Measurements from ENCODE around the gene GSTP1. TPM values are rescaled to one million over a fixed set of nuclear protein-coding genes. Genes with fewer than 3 reads are reported as not detected.

GSTP1 gene
- total RNA-seq, 1 experiment from 2014 or later, result 570 TPM

GRCh38 chr11:67606492-67607295 is 23.1 kb downstream of the GSTP1 start, which contains the start of gene NDUFV1:
NDUFV1 (plus strand) TSS chr11:67606936; CDS start chr11:67607005, 69 bp downstream.
- Histone ChIP-seq H3K9me3 (ENCODE audit: control insufficient read depth, insufficient read depth, low read depth, low read length) (no peaks in the 10 kb centered on the region), H3K27me3 (ENCODE audit: control insufficient read depth, insufficient read depth, low read length) (no peaks in the 10 kb centered on the region), H3K36me3 (ENCODE audit: control insufficient read depth, insufficient read depth, low read length) (no peaks in the 10 kb centered on the region; the same call in 1 of the 2 replicates), H3K27ac (ENCODE audit: low read length) (peak within 1 kb of the TSS; percentile 84), H3K4me1 (ENCODE audit: control insufficient read depth, insufficient read depth, low read length) (peaks cover 11% of the 10 kb centered on the region), H3K4me3 (ENCODE audit: low read depth in 2 of 2, low read length in 2 of 2) (peak within 1 kb of the TSS; percentile 95 to 99)
- POLR2A ChIA-PET, result no interaction called here
- intact Hi-C loops (cut with micrococcal nuclease; ENCODE audit: unreplicated experiment) (no loop called here), in situ Hi-C loops (cut with HindIII; ENCODE audit: low pct_unique_long_range_greater_than_20kb, low sequenced_read_pairs) (no loop called here)
- CTCF ChIA-PET, result interaction anchor here (0.6 to 1.5 kb wide), 2 partner anchors 8 to 63 kb away, joined by 5 to 11 read pairs; no protein-coding TSS in a partner anchor
- DNase-seq (ENCODE audit: low read depth, low spot score) (peak; percentile 72), ATAC-seq (peak; percentile 100)
- TF ChIP-seq, protein P1, sequence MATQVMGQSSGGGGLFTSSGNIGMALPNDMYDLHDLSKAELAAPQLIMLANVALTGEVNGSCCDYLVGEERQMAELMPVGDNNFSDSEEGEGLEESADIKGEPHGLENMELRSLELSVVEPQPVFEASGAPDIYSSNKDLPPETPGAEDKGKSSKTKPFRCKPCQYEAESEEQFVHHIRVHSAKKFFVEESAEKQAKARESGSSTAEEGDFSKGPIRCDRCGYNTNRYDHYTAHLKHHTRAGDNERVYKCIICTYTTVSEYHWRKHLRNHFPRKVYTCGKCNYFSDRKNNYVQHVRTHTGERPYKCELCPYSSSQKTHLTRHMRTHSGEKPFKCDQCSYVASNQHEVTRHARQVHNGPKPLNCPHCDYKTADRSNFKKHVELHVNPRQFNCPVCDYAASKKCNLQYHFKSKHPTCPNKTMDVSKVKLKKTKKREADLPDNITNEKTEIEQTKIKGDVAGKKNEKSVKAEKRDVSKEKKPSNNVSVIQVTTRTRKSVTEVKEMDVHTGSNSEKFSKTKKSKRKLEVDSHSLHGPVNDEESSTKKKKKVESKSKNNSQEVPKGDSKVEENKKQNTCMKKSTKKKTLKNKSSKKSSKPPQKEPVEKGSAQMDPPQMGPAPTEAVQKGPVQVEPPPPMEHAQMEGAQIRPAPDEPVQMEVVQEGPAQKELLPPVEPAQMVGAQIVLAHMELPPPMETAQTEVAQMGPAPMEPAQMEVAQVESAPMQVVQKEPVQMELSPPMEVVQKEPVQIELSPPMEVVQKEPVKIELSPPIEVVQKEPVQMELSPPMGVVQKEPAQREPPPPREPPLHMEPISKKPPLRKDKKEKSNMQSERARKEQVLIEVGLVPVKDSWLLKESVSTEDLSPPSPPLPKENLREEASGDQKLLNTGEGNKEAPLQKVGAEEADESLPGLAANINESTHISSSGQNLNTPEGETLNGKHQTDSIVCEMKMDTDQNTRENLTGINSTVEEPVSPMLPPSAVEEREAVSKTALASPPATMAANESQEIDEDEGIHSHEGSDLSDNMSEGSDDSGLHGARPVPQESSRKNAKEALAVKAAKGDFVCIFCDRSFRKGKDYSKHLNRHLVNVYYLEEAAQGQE (IDR thresholded peaks at IDR 0.05; ENCODE audit: insufficient read depth in 1 of 2, low read depth in 2 of 2, low read length in 1 of 2), result 0 out of 4 replicates have a peak, but pooled peaks of 1 of the 2 experiments have one; percentile 10
- TF ChIP-seq SIN3A (IDR thresholded peaks at IDR 0.05; ENCODE audit: borderline replicate concordance, insufficient read depth, low read depth, low read length), result peak; percentile 92; the same call in 1 of the 2 replicates
- TF ChIP-seq, protein P2, sequence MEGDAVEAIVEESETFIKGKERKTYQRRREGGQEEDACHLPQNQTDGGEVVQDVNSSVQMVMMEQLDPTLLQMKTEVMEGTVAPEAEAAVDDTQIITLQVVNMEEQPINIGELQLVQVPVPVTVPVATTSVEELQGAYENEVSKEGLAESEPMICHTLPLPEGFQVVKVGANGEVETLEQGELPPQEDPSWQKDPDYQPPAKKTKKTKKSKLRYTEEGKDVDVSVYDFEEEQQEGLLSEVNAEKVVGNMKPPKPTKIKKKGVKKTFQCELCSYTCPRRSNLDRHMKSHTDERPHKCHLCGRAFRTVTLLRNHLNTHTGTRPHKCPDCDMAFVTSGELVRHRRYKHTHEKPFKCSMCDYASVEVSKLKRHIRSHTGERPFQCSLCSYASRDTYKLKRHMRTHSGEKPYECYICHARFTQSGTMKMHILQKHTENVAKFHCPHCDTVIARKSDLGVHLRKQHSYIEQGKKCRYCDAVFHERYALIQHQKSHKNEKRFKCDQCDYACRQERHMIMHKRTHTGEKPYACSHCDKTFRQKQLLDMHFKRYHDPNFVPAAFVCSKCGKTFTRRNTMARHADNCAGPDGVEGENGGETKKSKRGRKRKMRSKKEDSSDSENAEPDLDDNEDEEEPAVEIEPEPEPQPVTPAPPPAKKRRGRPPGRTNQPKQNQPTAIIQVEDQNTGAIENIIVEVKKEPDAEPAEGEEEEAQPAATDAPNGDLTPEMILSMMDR (IDR thresholded peaks at IDR 0.05), result peak; percentile 71; the same call in 1 of the 2 replicates
- peak; percentile 80 for TF ChIP-seq TCF7L2 (IDR thresholded peaks at IDR 0.05; ENCODE audit: low read depth, low read length)
- peak; percentile 86 for TF ChIP-seq POLR2AphosphoS5 (IDR thresholded peaks at IDR 0.05; ENCODE audit: low read depth, low read length)
- BruUV-seq (replicated peaks), result no TSS peak

GRCh38 chr11:67607507-67607906 is 23.9 kb downstream of the GSTP1 start:
- BruUV-seq (replicated peaks), result no TSS peak
- peak overlapping the region; percentile 95 to 99 for H3K4me3 ChIP-seq (ENCODE audit: low read depth in 2 of 2, low read length in 2 of 2)
- DNase-seq (ENCODE audit: low read depth, low spot score) (no peak), ATAC-seq (no peak)
- peaks cover 11% of the 10 kb centered on the region for H3K4me1 ChIP-seq (ENCODE audit: control insufficient read depth, insufficient read depth, low read length)
- no peaks in the 10 kb centered on the region for H3K27me3 ChIP-seq (ENCODE audit: control insufficient read depth, insufficient read depth, low read length)
- TF ChIP-seq, protein P2 (IDR thresholded peaks at IDR 0.05), result no peak
- TF ChIP-seq POLR2AphosphoS5 (IDR thresholded peaks at IDR 0.05; ENCODE audit: low read depth, low read length) (no peak), TCF7L2 (IDR thresholded peaks at IDR 0.05; ENCODE audit: low read depth, low read length) (no peak), SIN3A (IDR thresholded peaks at IDR 0.05; ENCODE audit: borderline replicate concordance, insufficient read depth, low read depth, low read length) (no peak)
- TF ChIP-seq, protein P1 (IDR thresholded peaks at IDR 0.05; ENCODE audit: insufficient read depth in 1 of 2, low read depth in 2 of 2, low read length in 1 of 2), result no peak
- intact Hi-C loops (cut with micrococcal nuclease; ENCODE audit: unreplicated experiment), result no loop called here
- H3K36me3 ChIP-seq (ENCODE audit: control insufficient read depth, insufficient read depth, low read length), result no peaks in the 10 kb centered on the region; the same call in 1 of the 2 replicates
- peak overlapping the region; percentile 84 for H3K27ac ChIP-seq (ENCODE audit: low read length)
- POLR2A ChIA-PET, result no interaction called here
- H3K9me3 ChIP-seq (ENCODE audit: control insufficient read depth, insufficient read depth, low read depth, low read length), result no peaks in the 10 kb centered on the region
- CTCF ChIA-PET, result interaction anchor here (0.6 kb wide), 1 partner anchor 63 kb away, joined by 5 read pairs; no protein-coding TSS in a partner anchor
- in situ Hi-C loops (cut with HindIII; ENCODE audit: low pct_unique_long_range_greater_than_20kb, low sequenced_read_pairs), result no loop called here
